K562 (cell line): ENCODE results near the gene NUTM1. TPM values are rescaled to one million over a fixed set of nuclear protein-coding genes. Genes with fewer than 3 reads are reported as not detected.

Source experiments
- ATF1 ChIP-seq, 2 experiments: fragments of 450-650 bp in 1 of 2; IDR thresholded peaks; 2 replicates each; pipeline ENCODE4 v1.6.1; 2016; ENCODE audit warnings: missing compliant biosample characterization in 1 of 2, missing genetic modification characterization in 1 of 2
- CBFB ChIP-seq: sonication (generic); formaldehyde crosslinking; IDR thresholded peaks from 2 replicates; pipeline ENCODE4 v1.4.0; 2020; ENCODE audit warnings: mild to moderate bottlenecking, missing genetic modification reagents
- CCAR2 ChIP-seq: fragments of 200-400 bp; formaldehyde crosslinking; IDR thresholded peaks from 2 replicates; pipeline ENCODE4 v1.6.1; 2017; ENCODE audit warnings: mild to moderate bottlenecking, low read depth, low read length
- EHMT2 ChIP-seq: fragments of 450-650 bp; IDR thresholded peaks from 2 replicates; pipeline ENCODE4 v1.6.1; 2018; ENCODE audit warnings: antibody characterized with exemption
- KAT8 ChIP-seq: fragments of 450-650 bp; IDR thresholded peaks from 2 replicates; pipeline ENCODE4 v1.6.1; 2016; ENCODE audit warnings: low read depth, mild to moderate bottlenecking
- MAFG ChIP-seq: fragments of 450-650 bp; conservative IDR thresholded peaks from 2 replicates; pipeline ENCODE4 v1.6.1; 2016; ENCODE audit warnings: missing genetic modification characterization, missing compliant biosample characterization
- MIER1 ChIP-seq: fragments of 450-650 bp; IDR thresholded peaks from 2 replicates; pipeline ENCODE4 v1.6.1; 2016; ENCODE audit warnings: antibody characterized with exemption, mild to moderate bottlenecking, low read depth
- NCOA2 ChIP-seq, 2 experiments: fragments of 450-650 bp; IDR thresholded peaks; 2 replicates each; pipeline ENCODE4 v1.6.1; 2018; ENCODE audit warnings: mild to moderate bottlenecking in 2 of 2, moderate library complexity in 1 of 2; ENCODE audit not compliant: partially characterized antibody in 2 of 2
- NR2C2 ChIP-seq, 2 experiments: fragments of 200-800 bp in 1 of 2; sonication (Bioruptor generic) in 1 of 2; sonication (generic) in 1 of 2; formaldehyde crosslinking in 1 of 2; IDR thresholded peaks; 2 replicates each; pipeline versions ENCODE4 v1.6.1 to v1.8.0; 2016 to 2022; ENCODE audit warnings: mild to moderate bottlenecking in 1 of 2, missing compliant biosample characterization in 1 of 2, missing genetic modification characterization in 1 of 2, missing genetic modification reagents in 1 of 2
- RBM15 ChIP-seq: fragments of 200-400 bp; formaldehyde crosslinking; IDR thresholded peaks from 2 replicates; pipeline ENCODE4 v1.6.1; 2018; ENCODE audit warnings: mild to moderate bottlenecking, low read length, moderate library complexity; ENCODE audit not compliant: insufficient read depth
- TAL1 ChIP-seq: fragments of 450-650 bp; IDR thresholded peaks from 2 replicates; pipeline ENCODE4 v1.6.1; 2016; ENCODE audit warnings: mild to moderate bottlenecking
- ZNF274 ChIP-seq: IDR thresholded peaks from 2 replicates; pipeline ENCODE4 v1.6.1; 2011; ENCODE audit warnings: low read depth, mild to moderate bottlenecking, low read length, moderate library complexity, borderline replicate concordance
- polyA plus RNA-seq, 8 experiments: library from polyadenylated mRNA; depleted of rRNA in 4 of 8; stranded (reverse) in 5 of 8; unstranded in 3 of 8; fragments of >200 nt; fragmentation: Nextera tagmentation in 2 of 8; fragmentation: Illumina TruSeq in 1 of 8; extraction: Ambion mirVana in 2 of 8; extraction: Trizol in 1 of 8; gene quantifications; 2 replicates each; pipeline versions ENCODE4 v1.2.1 to v1.2.3, GENCODE V29; 2011 to 2014; ENCODE audit warnings: inconsistent platforms in 1 of 8, missing spikeins in 1 of 8
- total RNA-seq, 7 experiments: library from RNA; depleted of rRNA in 6 of 7; stranded (reverse); fragments of >200 nt in 6 of 7; fragmentation: Illumina TruSeq in 2 of 7; extraction: Trizol in 2 of 7; gene quantifications; 2 replicates each; pipeline versions ENCODE4 v1.2.1 to v1.2.3, GENCODE V29; 2011 to 2021; ENCODE audit warnings: low replicate concordance in 1 of 7
- TF ChIP-seq, protein P1 (sequence below): sonication (generic); formaldehyde crosslinking; IDR thresholded peaks from 2 replicates; pipeline ENCODE4 v1.8.0; 2022; ENCODE audit warnings: mild to moderate bottlenecking, low read depth, missing genetic modification reagents
- TF ChIP-seq, protein P2 (sequence below): sonication (generic); formaldehyde crosslinking; IDR thresholded peaks from 2 replicates; pipeline ENCODE4 v1.9.0; 2022; ENCODE audit warnings: mild to moderate bottlenecking, missing genetic modification reagents
- TF ChIP-seq, protein P3 (sequence below): sonication (generic); formaldehyde crosslinking; IDR thresholded peaks from 2 replicates; pipeline ENCODE4 v1.8.0; 2022; ENCODE audit warnings: mild to moderate bottlenecking, missing genetic modification reagents
- TF ChIP-seq, protein P4 (sequence below), 2 experiments: IDR thresholded peaks; 2 replicates each; pipeline ENCODE4 v1.6.1; 2012; ENCODE audit warnings: improper control_type of control experiment in 2 of 2, low read depth in 2 of 2, low read length in 2 of 2, borderline replicate concordance in 1 of 2

The NUTM1 gene
- total and polyA plus RNA-seq, 9 of the 15 experiments (the other 6 are each of a cell fraction or from before 2014, with no cell fraction given): 0.01 to 0.05 (median 0.04) TPM; not detected in 4

DNA sequence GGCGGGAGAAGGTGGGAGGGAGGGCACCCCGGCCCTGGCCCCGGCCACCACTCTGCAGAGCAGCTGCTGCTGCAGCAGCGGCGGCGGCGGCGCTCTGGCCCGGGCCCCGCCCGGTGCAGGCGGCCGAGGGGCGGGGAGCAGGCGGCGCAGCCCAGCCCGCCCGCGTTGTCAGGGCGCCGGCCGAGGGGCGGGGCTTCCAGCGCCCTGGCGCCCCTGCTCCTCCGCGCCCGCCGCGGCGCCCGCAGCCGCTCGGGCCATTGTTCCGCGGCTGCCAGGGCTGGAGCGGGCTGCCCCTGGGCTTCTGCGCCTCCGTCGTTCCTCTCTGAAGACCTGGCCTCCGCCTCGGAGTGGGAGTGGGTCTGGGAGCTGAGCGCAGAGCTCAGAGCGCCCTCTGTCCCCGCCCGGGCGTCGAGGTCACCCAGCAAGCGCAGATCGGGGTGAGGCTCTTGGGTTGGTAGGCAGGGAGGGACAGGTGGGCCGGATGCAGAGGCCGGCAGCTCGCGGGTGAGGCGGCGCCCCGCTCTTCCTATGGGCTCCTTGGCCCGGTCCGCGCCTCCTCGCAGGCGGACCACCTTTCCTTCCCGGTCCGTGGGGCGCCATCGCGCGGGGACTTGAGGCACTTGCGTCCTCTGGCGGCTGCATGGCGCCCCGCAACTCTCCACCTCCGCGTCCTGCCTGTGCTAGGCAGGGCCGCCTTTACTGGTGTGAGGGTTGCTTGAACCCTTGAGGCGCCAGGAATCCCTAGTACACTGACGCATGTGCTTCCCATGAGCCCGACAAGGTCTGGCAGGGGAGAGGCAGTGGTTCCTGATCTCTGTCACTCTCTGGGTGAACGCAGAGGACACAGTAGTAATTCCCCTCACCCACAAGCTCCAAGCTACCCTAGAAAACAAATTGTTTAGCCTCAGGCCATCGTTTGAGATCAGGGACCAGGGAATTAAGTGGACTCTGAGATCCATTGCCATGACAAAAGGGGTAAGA is 24.3 kb downstream of the NUTM1 start, which contains the start of gene LPCAT4 (continued):
- TF ChIP-seq RBM15: no peak
- TF ChIP-seq NCOA2 (IDR thresholded peaks at IDR 0.05; ENCODE audit: partially characterized antibody in 2 of 2): no peak
- TF ChIP-seq NR2C2 (CRISPR knock-in tag; IDR thresholded peaks at IDR 0.05): no peak
- TF ChIP-seq NR2C2 (tag; IDR thresholded peaks at IDR 0.05): peak; percentile 70
- TF ChIP-seq, protein P1, sequence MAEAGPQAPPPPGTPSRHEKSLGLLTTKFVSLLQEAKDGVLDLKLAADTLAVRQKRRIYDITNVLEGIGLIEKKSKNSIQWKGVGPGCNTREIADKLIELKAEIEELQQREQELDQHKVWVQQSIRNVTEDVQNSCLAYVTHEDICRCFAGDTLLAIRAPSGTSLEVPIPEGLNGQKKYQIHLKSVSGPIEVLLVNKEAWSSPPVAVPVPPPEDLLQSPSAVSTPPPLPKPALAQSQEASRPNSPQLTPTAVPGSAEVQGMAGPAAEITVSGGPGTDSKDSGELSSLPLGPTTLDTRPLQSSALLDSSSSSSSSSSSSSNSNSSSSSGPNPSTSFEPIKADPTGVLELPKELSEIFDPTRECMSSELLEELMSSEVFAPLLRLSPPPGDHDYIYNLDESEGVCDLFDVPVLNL (CRISPR knock-in tag): 0 out of 2 replicates have a peak, but pooled peaks have one; percentile 29
- no peak for TF ChIP-seq CCAR2
- no peak for TF ChIP-seq MIER1
- TF ChIP-seq CBFB (CRISPR knock-in tag): no peak
- TF ChIP-seq KAT8: no peak
- no peak for TF ChIP-seq TAL1
- no peak for TF ChIP-seq ATF1 (CRISPR knock-in tag; IDR thresholded peaks at IDR 0.05)
- peak; percentile 67 for TF ChIP-seq ATF1 (tag; IDR thresholded peaks at IDR 0.05)
- TF ChIP-seq, protein P2, sequence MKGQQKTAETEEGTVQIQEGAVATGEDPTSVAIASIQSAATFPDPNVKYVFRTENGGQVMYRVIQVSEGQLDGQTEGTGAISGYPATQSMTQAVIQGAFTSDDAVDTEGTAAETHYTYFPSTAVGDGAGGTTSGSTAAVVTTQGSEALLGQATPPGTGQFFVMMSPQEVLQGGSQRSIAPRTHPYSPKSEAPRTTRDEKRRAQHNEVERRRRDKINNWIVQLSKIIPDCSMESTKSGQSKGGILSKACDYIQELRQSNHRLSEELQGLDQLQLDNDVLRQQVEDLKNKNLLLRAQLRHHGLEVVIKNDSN (CRISPR knock-in tag): no peak
- TF ChIP-seq MAFG: no peak
- TF ChIP-seq ZNF274: no peak
- no peak for TF ChIP-seq EHMT2
- TF ChIP-seq, protein P3, sequence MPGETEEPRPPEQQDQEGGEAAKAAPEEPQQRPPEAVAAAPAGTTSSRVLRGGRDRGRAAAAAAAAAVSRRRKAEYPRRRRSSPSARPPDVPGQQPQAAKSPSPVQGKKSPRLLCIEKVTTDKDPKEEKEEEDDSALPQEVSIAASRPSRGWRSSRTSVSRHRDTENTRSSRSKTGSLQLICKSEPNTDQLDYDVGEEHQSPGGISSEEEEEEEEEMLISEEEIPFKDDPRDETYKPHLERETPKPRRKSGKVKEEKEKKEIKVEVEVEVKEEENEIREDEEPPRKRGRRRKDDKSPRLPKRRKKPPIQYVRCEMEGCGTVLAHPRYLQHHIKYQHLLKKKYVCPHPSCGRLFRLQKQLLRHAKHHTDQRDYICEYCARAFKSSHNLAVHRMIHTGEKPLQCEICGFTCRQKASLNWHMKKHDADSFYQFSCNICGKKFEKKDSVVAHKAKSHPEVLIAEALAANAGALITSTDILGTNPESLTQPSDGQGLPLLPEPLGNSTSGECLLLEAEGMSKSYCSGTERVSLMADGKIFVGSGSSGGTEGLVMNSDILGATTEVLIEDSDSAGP (CRISPR knock-in tag): no peak
- TF ChIP-seq, protein P4, sequence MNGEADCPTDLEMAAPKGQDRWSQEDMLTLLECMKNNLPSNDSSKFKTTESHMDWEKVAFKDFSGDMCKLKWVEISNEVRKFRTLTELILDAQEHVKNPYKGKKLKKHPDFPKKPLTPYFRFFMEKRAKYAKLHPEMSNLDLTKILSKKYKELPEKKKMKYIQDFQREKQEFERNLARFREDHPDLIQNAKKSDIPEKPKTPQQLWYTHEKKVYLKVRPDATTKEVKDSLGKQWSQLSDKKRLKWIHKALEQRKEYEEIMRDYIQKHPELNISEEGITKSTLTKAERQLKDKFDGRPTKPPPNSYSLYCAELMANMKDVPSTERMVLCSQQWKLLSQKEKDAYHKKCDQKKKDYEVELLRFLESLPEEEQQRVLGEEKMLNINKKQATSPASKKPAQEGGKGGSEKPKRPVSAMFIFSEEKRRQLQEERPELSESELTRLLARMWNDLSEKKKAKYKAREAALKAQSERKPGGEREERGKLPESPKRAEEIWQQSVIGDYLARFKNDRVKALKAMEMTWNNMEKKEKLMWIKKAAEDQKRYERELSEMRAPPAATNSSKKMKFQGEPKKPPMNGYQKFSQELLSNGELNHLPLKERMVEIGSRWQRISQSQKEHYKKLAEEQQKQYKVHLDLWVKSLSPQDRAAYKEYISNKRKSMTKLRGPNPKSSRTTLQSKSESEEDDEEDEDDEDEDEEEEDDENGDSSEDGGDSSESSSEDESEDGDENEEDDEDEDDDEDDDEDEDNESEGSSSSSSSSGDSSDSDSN (IDR thresholded peaks at IDR 0.05; ENCODE audit: borderline replicate concordance in 1 of 2, low read depth in 2 of 2, low read length in 2 of 2): peak; percentile 34 to 64; a peak in 1 of 4 replicates
